Spleen (tissue), 11 donors: ENCODE data around the gene NFIA. TPM values are rescaled to one million over a fixed set of nuclear protein-coding genes. Genes with fewer than 3 reads are reported as not detected.

Experiments
- DNase-seq: peaks from one replicate; pipeline ENCODE4 v3.0.0-alpha.2; 2020
- H3K27ac ChIP-seq, 8 donors: fragments of 200-600 bp; sonication (generic) in 7 of 8; 1 replicate in 4 of 8; 2 replicates in 4 of 8; pipeline versions ENCODE4 v1.5.0 to v1.8.0; 2016 to 2021; ENCODE audit warnings: inconsistent platforms in 4 of 8, mild to moderate bottlenecking in 4 of 8, moderate library complexity in 1 of 8
- H3K27me3 ChIP-seq, 7 donors: fragments of 200-600 bp; sonication (generic) in 6 of 7; replicated peaks in 1 of 7; 1 replicate in 4 of 7; 2 replicates in 3 of 7; pipeline versions ENCODE4 v1.5.0 to v1.8.0; 2016 to 2021; ENCODE audit warnings: inconsistent platforms in 3 of 7, mild to moderate bottlenecking in 1 of 7
- H3K36me3 ChIP-seq, 6 donors: fragments of 200-600 bp; sonication (generic) in 5 of 6; 1 replicate in 4 of 6; 2 replicates in 2 of 6; pipeline versions ENCODE4 v1.5.0 to v1.8.0; 2016 to 2021; ENCODE audit warnings: inconsistent platforms in 2 of 6
- H3K4me1 ChIP-seq, 6 donors: fragments of 200-600 bp; sonication (generic) in 5 of 6; 1 replicate in 3 of 6; 2 replicates in 3 of 6; pipeline versions ENCODE4 v1.5.0 to v1.8.0; 2016 to 2021; ENCODE audit warnings: inconsistent platforms in 3 of 6
- H3K4me3 ChIP-seq, 8 donors: fragments of 200-600 bp; sonication (generic) in 7 of 8; 1 replicate in 4 of 8; 2 replicates in 4 of 8; pipeline versions ENCODE4 v1.5.0 to v1.8.0; 2016 to 2021; ENCODE audit warnings: inconsistent platforms in 4 of 8, mild to moderate bottlenecking in 4 of 8, moderate library complexity in 2 of 8
- H3K9me3 ChIP-seq, 8 donors: fragments of 200-600 bp; sonication (generic) in 7 of 8; 1 replicate in 4 of 8; 2 replicates in 4 of 8; pipeline versions ENCODE4 v1.5.0 to v1.8.0; 2016 to 2021; ENCODE audit warnings: inconsistent platforms in 4 of 8
- POLR2A ChIP-seq, 3 donors: fragments of 450-650 bp; IDR thresholded peaks; one replicate each; pipeline ENCODE4 v1.5.1; 2017; ENCODE audit warnings: antibody characterized with exemption in 3 of 3, mild to moderate bottlenecking in 1 of 3
- POLR2AphosphoS5 ChIP-seq, 3 donors: sonication (generic); formaldehyde crosslinking; IDR thresholded peaks; one replicate each; pipeline ENCODE4 v1.5.1; 2017; ENCODE audit warnings: antibody characterized with exemption in 3 of 3
- WGBS, 5 donors: extraction: QIAGEN DNeasy Blood & Tissue Kit in 3 of 5; methylation state at CpG; one replicate each; pipeline versions ENCODE4 v1.1.5 to v1.1.7; 2013 to 2018; 5-methylcytosine and 5-hydroxymethylcytosine counted together
- intact Hi-C: fragments of 100-400 bp; cut with DNase I; formaldehyde crosslinking; loops from one replicate; pipeline ENCODE4 v1.15.0; 2023; ENCODE audit warnings: low total_unique reads
- polyA plus RNA-seq, 3 donors: library from polyadenylated mRNA; stranded (reverse); fragments of 200-250 nt; gene quantifications; one replicate each; pipeline ENCODE4 v1.2.1, GENCODE V29; 2013
- total RNA-seq, 7 donors: library from RNA; depleted of rRNA in 3 of 7; stranded (reverse); fragments of >200 nt in 3 of 7; fragmentation: NEBNext Ultra II Directional in 4 of 7; extraction: Animal tissue kit (Norgen Biotek cat#: 25700) in 4 of 7; gene quantifications; one replicate each; pipeline versions ENCODE4 v1.1.0 to v1.2.1, GENCODE V29; 2016 to 2021
- TF ChIP-seq, protein P1 (sequence below), 11 experiments: fragments of 200-600 bp in 7 of 11; fragments of 450-650 bp in 4 of 11; sonication (generic) in 4 of 11; IDR thresholded peaks in 8 of 11; conservative IDR thresholded peaks in 3 of 11; 1 replicate in 7 of 11; 2 replicates in 4 of 11; pipeline versions ENCODE4 v1.4.0 to v1.8.0; 2016 to 2021; ENCODE audit warnings: antibody characterized with exemption in 11 of 11, inconsistent platforms in 4 of 11, mild to moderate bottlenecking in 1 of 11
- donor health status: healthy with polysubstance abuse.
- donor health status: DM: no; HTN: no; CAD: no; lungs with moderate emphysema.
- donor health status: DM: no; HTN: no; CAD: no.
- donor health status: Bipolar disorder and iron deficiency.
- donor health status: healthy.
- donor health status: DM: no; HTN: no; CAD: no.
- donor health status: DM: yes; HTN: yes; CAD: no.

NFIA gene
- total and polyA plus RNA-seq, 10 donors: 3.1 to 76.8 (median 35.5) TPM

DNA sequence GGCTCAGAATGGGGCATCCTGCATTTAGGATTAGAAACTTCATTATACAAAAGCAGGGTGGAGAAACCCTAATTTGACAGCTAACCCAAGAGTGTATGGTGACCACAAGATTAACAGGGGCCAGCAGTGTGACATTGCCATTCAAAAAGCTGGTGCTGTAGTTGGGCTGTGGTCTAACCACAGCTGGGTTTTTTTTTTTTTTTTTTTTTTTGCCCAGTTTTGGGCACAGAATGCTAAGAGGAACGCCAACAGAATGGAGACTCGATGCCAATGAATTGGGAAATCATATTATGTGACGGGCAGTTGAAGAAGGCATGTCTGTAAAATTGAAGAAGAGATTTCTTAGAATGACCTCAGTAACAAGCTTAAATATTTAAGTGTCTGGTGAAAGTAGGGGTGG is 58.4 kb downstream of the NFIA start:
- H3K4me1 ChIP-seq: peaks cover 0 to 39% (median 25%) of the 10 kb centered on the region in 6 donors
- no peaks in the 10 kb centered on the region for H3K9me3 ChIP-seq
- H3K27me3 ChIP-seq: no peaks in the 10 kb centered on the region
- 31 to 58% (median 48%) methylated on average over 3 of the region's 3 CpGs for WGBS, 5 donors
- intact Hi-C loops: no loop called here
- H3K4me3 ChIP-seq: no peak overlapping the region
- no peaks in the 10 kb centered on the region for H3K36me3 ChIP-seq
- TF ChIP-seq POLR2A (IDR thresholded peaks at IDR 0.05) (no peak), POLR2AphosphoS5 (IDR thresholded peaks at IDR 0.05) (no peak)
- TF ChIP-seq, protein P1, sequence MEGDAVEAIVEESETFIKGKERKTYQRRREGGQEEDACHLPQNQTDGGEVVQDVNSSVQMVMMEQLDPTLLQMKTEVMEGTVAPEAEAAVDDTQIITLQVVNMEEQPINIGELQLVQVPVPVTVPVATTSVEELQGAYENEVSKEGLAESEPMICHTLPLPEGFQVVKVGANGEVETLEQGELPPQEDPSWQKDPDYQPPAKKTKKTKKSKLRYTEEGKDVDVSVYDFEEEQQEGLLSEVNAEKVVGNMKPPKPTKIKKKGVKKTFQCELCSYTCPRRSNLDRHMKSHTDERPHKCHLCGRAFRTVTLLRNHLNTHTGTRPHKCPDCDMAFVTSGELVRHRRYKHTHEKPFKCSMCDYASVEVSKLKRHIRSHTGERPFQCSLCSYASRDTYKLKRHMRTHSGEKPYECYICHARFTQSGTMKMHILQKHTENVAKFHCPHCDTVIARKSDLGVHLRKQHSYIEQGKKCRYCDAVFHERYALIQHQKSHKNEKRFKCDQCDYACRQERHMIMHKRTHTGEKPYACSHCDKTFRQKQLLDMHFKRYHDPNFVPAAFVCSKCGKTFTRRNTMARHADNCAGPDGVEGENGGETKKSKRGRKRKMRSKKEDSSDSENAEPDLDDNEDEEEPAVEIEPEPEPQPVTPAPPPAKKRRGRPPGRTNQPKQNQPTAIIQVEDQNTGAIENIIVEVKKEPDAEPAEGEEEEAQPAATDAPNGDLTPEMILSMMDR (IDR thresholded peaks at IDR 0.05 in 8 of 11, conservative IDR thresholded peaks at IDR 0.05 in 3 of 11): no peak
- H3K27ac ChIP-seq: peak overlapping the region in 5 of 8 donors; percentile 18 to 59 (median 39)
- no peak for DNase-seq

DNA sequence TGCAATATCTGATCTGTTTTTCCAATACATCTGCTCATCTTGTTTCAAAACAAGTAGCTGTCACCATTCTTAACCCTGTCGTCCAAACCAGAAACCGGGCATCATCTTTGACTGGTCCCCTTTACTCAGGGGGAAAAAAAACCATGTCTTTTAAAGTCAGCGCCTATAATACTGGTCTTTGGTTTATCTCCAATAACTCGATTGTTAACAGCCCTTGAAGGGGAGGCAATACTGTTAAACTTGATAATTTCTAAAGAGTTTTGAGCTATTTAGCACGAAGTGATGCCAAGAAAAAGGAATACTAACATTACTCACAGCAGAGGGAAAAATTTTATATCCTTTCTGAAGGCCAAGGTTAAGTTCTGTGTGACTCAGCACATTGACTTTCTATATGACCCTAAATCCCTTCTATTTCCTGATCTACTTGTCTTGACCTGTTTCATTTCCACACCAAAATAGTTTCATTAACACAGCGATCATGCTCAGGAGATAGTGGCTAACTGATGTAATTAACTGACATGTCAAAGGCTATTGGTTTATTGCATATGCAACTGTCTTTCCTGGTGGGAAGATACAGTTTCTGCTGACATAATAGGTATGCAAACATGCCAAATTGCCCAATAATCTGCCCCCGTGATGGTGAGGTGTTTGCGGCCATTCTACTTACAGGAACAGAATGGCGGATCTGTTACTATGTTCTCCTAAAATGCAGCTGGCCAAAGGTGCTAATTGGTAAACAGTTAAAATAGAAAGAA is 59.1 kb downstream of the NFIA start:
- Histone ChIP-seq H3K4me3 (no peak overlapping the region), H3K27ac (peak overlapping the region in 5 of 8 donors; percentile 18 to 59 (median 39)), H3K27me3 (no peaks in the 10 kb centered on the region), H3K9me3 (no peaks in the 10 kb centered on the region), H3K36me3 (no peaks in the 10 kb centered on the region), H3K4me1 (peaks cover 0 to 39% (median 25%) of the 10 kb centered on the region in 6 donors)
- TF ChIP-seq POLR2A (IDR thresholded peaks at IDR 0.05): no peak
- TF ChIP-seq, protein P1 (IDR thresholded peaks at IDR 0.05 in 8 of 11, conservative IDR thresholded peaks at IDR 0.05 in 3 of 11): no peak
- TF ChIP-seq POLR2AphosphoS5 (IDR thresholded peaks at IDR 0.05): no peak
- intact Hi-C loops: no loop called here
- WGBS, 5 donors: 49 to 66% (median 56%) methylated on average over 9 of the region's 9 CpGs
- no peak for DNase-seq

DNA sequence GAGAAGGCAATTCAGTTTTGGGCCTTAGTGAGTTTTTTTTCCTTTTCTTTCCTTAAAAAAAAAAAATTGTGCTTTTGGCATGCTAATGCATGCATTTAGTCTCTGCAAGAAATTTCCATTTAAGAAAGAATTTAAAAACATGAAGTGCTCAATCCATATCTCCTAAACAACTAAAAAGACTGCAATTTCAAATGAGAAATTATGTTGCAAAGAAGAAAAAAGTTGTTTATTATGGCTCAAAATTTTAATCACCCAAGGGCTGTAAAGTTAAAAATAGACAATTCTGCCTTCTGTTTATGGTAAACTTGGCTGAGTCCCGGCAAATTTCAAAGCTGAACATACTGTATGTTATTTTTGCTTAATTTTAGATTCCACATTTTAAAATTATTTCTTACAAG is 59.7 kb downstream of the NFIA start:
- Histone ChIP-seq H3K4me3 (no peak overlapping the region), H3K27me3 (no peaks in the 10 kb centered on the region), H3K36me3 (no peaks in the 10 kb centered on the region), H3K4me1 (peaks cover 0 to 39% (median 25%) of the 10 kb centered on the region in 6 donors), H3K9me3 (no peaks in the 10 kb centered on the region), H3K27ac (peak overlapping the region in 2 of 8 donors; percentile 48 to 59)
- 80 to 89% (median 85%) methylated on average over 1 of the region's 1 CpG for WGBS, 5 donors
- no peak for DNase-seq
- intact Hi-C loops: no loop called here
- TF ChIP-seq POLR2A (IDR thresholded peaks at IDR 0.05) (no peak), POLR2AphosphoS5 (IDR thresholded peaks at IDR 0.05) (no peak)
- TF ChIP-seq, protein P1 (IDR thresholded peaks at IDR 0.05 in 8 of 11, conservative IDR thresholded peaks at IDR 0.05 in 3 of 11): no peak

DNA sequence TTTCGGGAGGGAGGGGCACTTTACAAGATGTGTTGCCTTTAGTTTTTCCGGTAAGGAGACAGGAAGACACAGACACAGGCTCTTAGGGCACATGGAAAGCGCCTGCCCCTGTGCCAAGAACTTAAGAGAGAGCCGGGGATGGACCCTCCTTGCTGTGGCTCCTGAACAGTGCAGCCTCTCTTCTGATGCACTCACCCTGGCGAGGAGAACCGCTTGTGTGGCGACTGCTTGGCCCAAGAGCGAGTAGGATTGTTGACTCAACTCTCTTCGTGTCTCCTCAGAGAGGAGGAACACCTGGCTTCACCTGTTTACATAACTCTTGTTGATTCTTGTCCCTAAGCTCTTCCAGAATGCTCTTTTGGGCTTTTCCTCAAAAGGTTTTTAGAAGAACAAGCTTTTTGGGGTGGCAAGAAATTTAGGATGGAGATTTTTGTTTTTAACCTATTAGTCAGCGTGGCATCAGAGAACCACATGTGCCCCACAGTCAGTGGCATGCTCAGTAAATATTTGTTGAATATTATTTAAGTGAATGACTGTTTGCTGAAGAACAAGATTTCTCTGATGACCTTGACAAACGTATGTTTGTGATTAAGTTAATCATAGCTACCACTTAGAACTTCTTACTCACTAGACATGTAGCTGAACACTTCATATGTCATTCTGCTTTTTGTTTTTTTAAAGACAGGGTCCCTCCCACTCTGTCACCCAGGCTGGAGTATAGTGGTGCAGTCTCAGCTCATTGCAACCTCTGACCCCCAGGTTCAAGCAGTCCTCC is 60.6 kb downstream of the NFIA start:
- TF ChIP-seq, protein P1 (IDR thresholded peaks at IDR 0.05 in 8 of 11, conservative IDR thresholded peaks at IDR 0.05 in 3 of 11): no peak
- TF ChIP-seq POLR2AphosphoS5 (IDR thresholded peaks at IDR 0.05): no peak
- no peak for TF ChIP-seq POLR2A (IDR thresholded peaks at IDR 0.05)
- 81 to 91% (median 88%) methylated on average over 11 of the region's 11 CpGs for WGBS, 5 donors
- H3K9me3 ChIP-seq: no peaks in the 10 kb centered on the region
- DNase-seq: no peak
- intact Hi-C loops: no loop called here
- H3K4me1 ChIP-seq: peaks cover 0 to 39% (median 25%) of the 10 kb centered on the region in 6 donors
- H3K4me3 ChIP-seq: no peak overlapping the region
- no peak overlapping the region for H3K27ac ChIP-seq
- no peaks in the 10 kb centered on the region for H3K27me3 ChIP-seq
- H3K36me3 ChIP-seq: no peaks in the 10 kb centered on the region
